Endothelial cell of umbilical vein (primary cell): Measurements from ENCODE around the gene TGM4. TPM values are rescaled to one million over a fixed set of nuclear protein-coding genes. Genes with fewer than 3 reads are reported as not detected.

Source experiments
- BruUV-seq: library from RNA; stranded (reverse); fragments of 400-500 nt; replicated peaks from 2 replicates; lab custom pipeline; 2021; lab: Mats Ljungman, UMichigan
- CTCF ChIA-PET: fragments of 300-600, 350-600 bp; sonication (Branson Sonifier 250); formaldehyde crosslinking; loops from one replicate; lab custom pipeline; 2021; ENCODE audit warnings: antibody characterized with exemption, inconsistent platforms; lab: Charles Lee
- POLR2A ChIA-PET: fragments of 300-600, 350-600 bp; sonication (Branson Sonifier 250); formaldehyde crosslinking; loops from one replicate; lab custom pipeline; 2021; ENCODE audit warnings: antibody characterized with exemption, inconsistent platforms; lab: Charles Lee
- DNase-seq: peaks from one replicate; pipeline ENCODE4 v3.0.0-alpha.2; 2011; ENCODE audit warnings: low read depth, low spot score
- FAIRE-seq: peaks from 2 replicates; lab custom pipeline; 2011; peaks lifted over from hg19 to GRCh38; lab: Jason Lieb, UNC
- H2AFZ ChIP-seq: 2 replicates; pipeline ENCODE4 v1.6.0; 2012; ENCODE audit warnings: low read depth, low read length, control low read depth, inconsistent platforms
- H3K27ac ChIP-seq: 2 replicates; pipeline ENCODE4 v1.5.1; 2011; ENCODE audit warnings: low read depth, mild to moderate bottlenecking, control low read depth, low read length, moderate library complexity; ENCODE audit not compliant: insufficient read depth
- H3K27me3 ChIP-seq, 2 experiments: 2 replicates each; pipeline versions ENCODE4 v1.6.0 to v1.6.1; 2011; ENCODE audit warnings: low read length in 2 of 2, mixed read lengths in 1 of 2; ENCODE audit not compliant: control insufficient read depth in 2 of 2, insufficient read depth in 2 of 2
- H3K36me3 ChIP-seq, 2 experiments: 2 replicates in 1 of 2; 3 replicates in 1 of 2; pipeline ENCODE4 v1.5.1; 2011; ENCODE audit warnings: low read length in 2 of 2, mild to moderate bottlenecking in 1 of 2, moderate library complexity in 1 of 2; ENCODE audit not compliant: control insufficient read depth in 2 of 2, insufficient read depth in 2 of 2; ENCODE audit errors: extremely low read depth in 1 of 2
- H3K4me1 ChIP-seq: 3 replicates; pipeline ENCODE4 v1.5.1; 2011; ENCODE audit warnings: mild to moderate bottlenecking, low read length; ENCODE audit not compliant: control insufficient read depth, insufficient read depth; ENCODE audit errors: extremely low read depth
- H3K4me2 ChIP-seq: 2 replicates; pipeline ENCODE4 v1.6.1; 2011; ENCODE audit warnings: low read length, control low read depth, mixed read lengths; ENCODE audit not compliant: insufficient read depth
- H3K4me3 ChIP-seq, 3 experiments: fragments of 200-600 bp in 1 of 3; sonication (generic), shearing (Covaris generic) in 1 of 3; replicated peaks in 1 of 3; 2 replicates each; pipeline ENCODE4 v1.5.1; 2011 to 2016; ENCODE audit warnings: control low read depth in 3 of 3, low read length in 3 of 3, mild to moderate bottlenecking in 2 of 3, inconsistent platforms in 1 of 3, low read depth in 1 of 3, moderate library complexity in 1 of 3; ENCODE audit not compliant: insufficient read depth in 1 of 3
- H3K79me2 ChIP-seq: 2 replicates; pipeline ENCODE4 v1.6.0; 2012; ENCODE audit warnings: low read length, inconsistent platforms; ENCODE audit not compliant: control insufficient read depth, insufficient read depth
- H3K9ac ChIP-seq: replicated peaks from 2 replicates; pipeline ENCODE3; 2011; ENCODE audit warnings: low read length, control low read depth; ENCODE audit not compliant: insufficient read depth; ENCODE audit errors: extremely low read depth
- H3K9me1 ChIP-seq: replicated peaks from 3 replicates; pipeline ENCODE4 v1.6.0; 2011; ENCODE audit warnings: mild to moderate bottlenecking, low read length; ENCODE audit not compliant: control insufficient read depth, insufficient read depth; ENCODE audit errors: extremely low read depth
- H3K9me3 ChIP-seq: replicated peaks from 2 replicates; pipeline ENCODE4 v1.5.1; 2012; ENCODE audit warnings: low read length, inconsistent platforms; ENCODE audit not compliant: control insufficient read depth, insufficient read depth
- H4K20me1 ChIP-seq: replicated peaks from 2 replicates; pipeline ENCODE3; 2011; ENCODE audit warnings: mild to moderate bottlenecking, low read length; ENCODE audit not compliant: control insufficient read depth, insufficient read depth; ENCODE audit errors: extremely low read depth
- EZH2 ChIP-seq: IDR thresholded peaks from 2 replicates; pipeline ENCODE4 v1.6.1; 2012; ENCODE audit warnings: borderline replicate concordance, low read depth, mild to moderate bottlenecking, moderate library complexity, low read length, inconsistent platforms; ENCODE audit not compliant: severe bottlenecking
- FOS ChIP-seq: IDR thresholded peaks from 2 replicates; pipeline ENCODE4 v1.6.1; 2011; ENCODE audit warnings: mild to moderate bottlenecking, low read length, moderate library complexity, borderline replicate concordance; ENCODE audit not compliant: insufficient read depth
- GATA2 ChIP-seq: IDR thresholded peaks from 2 replicates; pipeline ENCODE4 v1.7.0; 2011; ENCODE audit warnings: low read depth, mild to moderate bottlenecking, moderate library complexity, mixed read lengths, low read length; ENCODE audit not compliant: insufficient read length, insufficient read depth
- JUN ChIP-seq: IDR thresholded peaks from 2 replicates; pipeline ENCODE4 v1.6.1; 2011; ENCODE audit warnings: borderline replicate concordance, low read depth; ENCODE audit not compliant: insufficient read length, insufficient read depth
- MYC ChIP-seq: IDR thresholded peaks from one replicate; pipeline ENCODE4 v1.6.1; 2011; ENCODE audit warnings: mild to moderate bottlenecking, low read depth, low read length
- POLR2A ChIP-seq: IDR thresholded peaks from 2 replicates; pipeline ENCODE4 v1.6.1; 2012; ENCODE audit warnings: low read depth, mild to moderate bottlenecking, control low read depth, low read length
- POLR2AphosphoS5 ChIP-seq: IDR thresholded peaks from 2 replicates; pipeline ENCODE4 v1.6.1; 2012; ENCODE audit warnings: low read depth, mild to moderate bottlenecking, control low read depth, low read length, moderate library complexity; ENCODE audit not compliant: insufficient read depth
- dilution Hi-C: fragments of 300-500 bp; cut with MboI; formaldehyde crosslinking; loops from one replicate; pipeline ENCODE4 v1.15.0; 2019; ENCODE audit warnings: low sequenced_read_pairs; ENCODE audit not compliant: extremely low pct_ligation_motif_present
- intact Hi-C: fragments of 100-400 bp; cut with micrococcal nuclease; formaldehyde crosslinking; loops from one replicate; pipeline ENCODE4 v1.10.0; 2022
- polyA plus RNA-seq, 4 experiments: library from polyadenylated mRNA; depleted of rRNA in 3 of 4; stranded (reverse) in 3 of 4; unstranded in 1 of 4; fragments of >200 nt; gene quantifications; 2 replicates each; pipeline versions ENCODE4 v1.2.1 to v1.2.3, GENCODE V29; 2011 to 2012; ENCODE audit warnings: missing spikeins in 1 of 4
- total RNA-seq: library from RNA; stranded (reverse); gene quantifications from 2 replicates; pipeline ENCODE4 v1.2.3, GENCODE V29; 2021
- TF ChIP-seq, protein P1 (sequence below): IDR thresholded peaks from 2 replicates; pipeline ENCODE4 v1.6.1; 2011; ENCODE audit not compliant: insufficient read depth, insufficient read length
- TF ChIP-seq, protein P2 (sequence below), 2 donors: IDR thresholded peaks; 1 replicate in 1 of 2; 2 replicates in 1 of 2; pipeline ENCODE4 v1.5.1; 2011; ENCODE audit warnings: low read length in 2 of 2, mild to moderate bottlenecking in 2 of 2, moderate library complexity in 2 of 2, control low read depth in 1 of 2, inconsistent platforms in 1 of 2, low read depth in 1 of 2; ENCODE audit not compliant: insufficient read depth in 1 of 2; ENCODE audit errors: extremely low read depth in 1 of 2

TGM4 gene
- total and polyA plus RNA-seq, 2 donors (not counting 3 experiments of a cell fraction or from before 2014, with no cell fraction given): 0.11 to 0.24 TPM

DNA sequence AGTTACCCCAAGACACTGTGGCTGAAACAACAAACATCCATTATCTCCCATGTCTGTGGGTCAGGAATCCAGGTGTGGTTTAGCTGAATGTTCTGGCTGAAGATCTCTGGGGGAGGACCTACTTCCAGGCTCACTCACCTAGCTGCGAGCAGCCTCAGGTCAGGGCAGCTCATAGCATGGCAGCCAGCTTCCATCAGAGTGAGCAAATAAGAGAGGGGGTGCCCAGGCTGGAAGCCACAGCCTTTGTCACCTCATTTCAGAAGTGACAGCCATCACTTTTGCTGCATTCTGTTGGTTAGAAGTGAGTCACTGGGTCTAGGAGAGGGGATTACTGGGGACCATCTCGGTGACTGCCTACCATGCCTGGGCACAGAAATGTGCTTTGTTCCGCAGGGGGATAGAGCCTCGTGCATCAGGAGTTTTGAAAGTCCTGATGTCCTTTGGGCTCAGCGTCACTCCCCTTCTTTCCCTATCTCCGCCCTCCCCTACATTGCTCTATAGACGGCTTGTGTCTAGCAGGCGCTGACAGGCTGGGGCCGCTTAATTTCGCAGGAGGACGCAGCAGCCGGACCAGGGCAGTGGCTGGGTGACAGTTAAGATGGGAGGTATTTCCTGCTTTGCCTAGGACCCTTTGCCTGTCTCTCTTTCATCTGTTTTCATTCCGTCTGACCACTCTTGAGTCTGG, 25.4 kb downstream of the TGM4 start:
- Histone ChIP-seq H3K79me2 (no peaks in the 10 kb centered on the region), H4K20me1 (no peaks in the 10 kb centered on the region), H3K4me2 (no peak overlapping the region), H3K4me3 (no peak overlapping the region), H2AFZ (no peak overlapping the region), H3K4me1 (no peaks in the 10 kb centered on the region), H3K9ac (no peak overlapping the region), H3K9me1 (no peaks in the 10 kb centered on the region), H3K27ac (no peak overlapping the region), H3K9me3 (no peaks in the 10 kb centered on the region), H3K27me3 (no peaks in the 10 kb centered on the region), H3K36me3 (no peaks in the 10 kb centered on the region)
- FAIRE-seq (no peak), DNase-seq (no peak)
- ChIA-PET CTCF (interaction anchor here (0.7 kb wide), 1 partner anchor 50 kb away, joined by 3 read pairs; no protein-coding TSS in a partner anchor), POLR2A (no interaction called here)
- TF ChIP-seq MYC (no peak), JUN (no peak), POLR2AphosphoS5 (no peak), EZH2 (no peak), GATA2 (no peak), FOS (no peak), POLR2A (no peak)
- TF ChIP-seq, protein P1, sequence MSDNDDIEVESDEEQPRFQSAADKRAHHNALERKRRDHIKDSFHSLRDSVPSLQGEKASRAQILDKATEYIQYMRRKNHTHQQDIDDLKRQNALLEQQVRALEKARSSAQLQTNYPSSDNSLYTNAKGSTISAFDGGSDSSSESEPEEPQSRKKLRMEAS: no peak
- TF ChIP-seq, protein P2, sequence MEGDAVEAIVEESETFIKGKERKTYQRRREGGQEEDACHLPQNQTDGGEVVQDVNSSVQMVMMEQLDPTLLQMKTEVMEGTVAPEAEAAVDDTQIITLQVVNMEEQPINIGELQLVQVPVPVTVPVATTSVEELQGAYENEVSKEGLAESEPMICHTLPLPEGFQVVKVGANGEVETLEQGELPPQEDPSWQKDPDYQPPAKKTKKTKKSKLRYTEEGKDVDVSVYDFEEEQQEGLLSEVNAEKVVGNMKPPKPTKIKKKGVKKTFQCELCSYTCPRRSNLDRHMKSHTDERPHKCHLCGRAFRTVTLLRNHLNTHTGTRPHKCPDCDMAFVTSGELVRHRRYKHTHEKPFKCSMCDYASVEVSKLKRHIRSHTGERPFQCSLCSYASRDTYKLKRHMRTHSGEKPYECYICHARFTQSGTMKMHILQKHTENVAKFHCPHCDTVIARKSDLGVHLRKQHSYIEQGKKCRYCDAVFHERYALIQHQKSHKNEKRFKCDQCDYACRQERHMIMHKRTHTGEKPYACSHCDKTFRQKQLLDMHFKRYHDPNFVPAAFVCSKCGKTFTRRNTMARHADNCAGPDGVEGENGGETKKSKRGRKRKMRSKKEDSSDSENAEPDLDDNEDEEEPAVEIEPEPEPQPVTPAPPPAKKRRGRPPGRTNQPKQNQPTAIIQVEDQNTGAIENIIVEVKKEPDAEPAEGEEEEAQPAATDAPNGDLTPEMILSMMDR (IDR thresholded peaks at IDR 0.05; ENCODE audit: extremely low read depth in 1 of 2, insufficient read depth in 1 of 2, low read depth in 1 of 2, low read length in 2 of 2): no peak
- dilution Hi-C loops: no loop called here
- intact Hi-C loops: no loop called here
- no TSS peak for BruUV-seq
